GM18505 (cell line): Measurements from ENCODE around the gene MAL.

Source experiments
- ATAC-seq: cut with Tn5 transposase; IDR thresholded peaks from one replicate; pipeline ENCODE4 v1.9.1; 2021; ENCODE audit not compliant: unreplicated experiment
- POLR2A ChIP-seq: IDR thresholded peaks from 4 replicates; pipeline ENCODE4 v1.6.1; 2011; ENCODE audit warnings: borderline replicate concordance; ENCODE audit not compliant: insufficient read depth, insufficient read length; ENCODE audit errors: extremely low read depth

MAL gene

GRCh38 chr2:94992360-94992759, 33.1 kb upstream of the MAL start:
- no peak for TF ChIP-seq POLR2A
- no peak for ATAC-seq

GRCh38 chr2:94993176-94994062, 32.1 kb upstream of the MAL start:
- TF ChIP-seq POLR2A: no peak
- no peak for ATAC-seq

- no peak for TF ChIP-seq POLR2A
- no peak for ATAC-seq
These were observed 31.2 kb upstream of the MAL start for GRCh38 chr2:94994063-94994913.

- ATAC-seq: no peak
- no peak for TF ChIP-seq POLR2A
These were observed 30.5 kb upstream of the MAL start for GRCh38 chr2:94994914-94995552.

- ATAC-seq: no peak
- TF ChIP-seq POLR2A: no peak
These were observed 29.8 kb upstream of the MAL start for GRCh38 chr2:94995553-94996304.

- ATAC-seq: no peak
These were observed 29.0 kb upstream of the MAL start for GRCh38 chr2:94996305-94997100.

GRCh38 chr2:94997981-94998930, 27.3 kb upstream of the MAL start:
- ATAC-seq: no peak

More at GRCh38 chr2:94996305-94997100, 29.0 kb upstream of the MAL start:
- TF ChIP-seq POLR2A: no peak

GRCh38 chr2:94999431-94999883, 26.1 kb upstream of the MAL start:
- ATAC-seq: no peak
- no peak for TF ChIP-seq POLR2A

More at GRCh38 chr2:94997981-94998930, 27.3 kb upstream of the MAL start:
- TF ChIP-seq POLR2A: no peak

- no peak for ATAC-seq
These were observed 24.4 kb upstream of the MAL start for GRCh38 chr2:95001051-95001562.

GRCh38 chr2:95001701-95002100, 23.8 kb upstream of the MAL start:
- no peak for TF ChIP-seq POLR2A
- no peak for ATAC-seq

More at GRCh38 chr2:95001051-95001562, 24.4 kb upstream of the MAL start:
- no peak for TF ChIP-seq POLR2A

GRCh38 chr2:95002498-95002897, 23.0 kb upstream of the MAL start:
- TF ChIP-seq POLR2A: no peak
- ATAC-seq: no peak
